Right atrium auricular region (tissue), 2 donors: ENCODE measurements around the gene PDZD11. TPM values are rescaled to one million over a fixed set of nuclear protein-coding genes. Genes with fewer than 3 reads are reported as not detected.
"Not testable (repeated sequence)": the region's sequence is repeated elsewhere in the genome, so short reads cannot be mapped to it uniquely, and the experiment has no call there.

ENCODE experiments used
- DNase-seq: peaks from one replicate; pipeline ENCODE4 v3.0.0-alpha.2; 2019; ENCODE audit warnings: low spot score
- H3K27ac ChIP-seq, 2 donors: fragments of 200-600 bp; sonication (generic); 1 replicate in 1 of 2; 2 replicates in 1 of 2; pipeline ENCODE4 v1.5.1; 2016 to 2019
- H3K27me3 ChIP-seq, 2 donors: fragments of 200-600 bp; sonication (generic); one replicate each; pipeline versions ENCODE4 v1.5.1 to v1.6.0; 2017 to 2019
- H3K36me3 ChIP-seq: fragments of 200-600 bp; sonication (generic); one replicate; pipeline ENCODE4 v1.5.1; 2016
- H3K4me1 ChIP-seq, 2 donors: fragments of 200-600 bp; sonication (generic); one replicate each; pipeline versions ENCODE4 v1.5.1 to v1.6.0; 2017 to 2019
- H3K4me3 ChIP-seq, 2 donors: fragments of 200-600 bp; sonication (generic); 1 replicate in 1 of 2; 2 replicates in 1 of 2; pipeline ENCODE4 v1.5.1; 2017 to 2019; ENCODE audit warnings: mild to moderate bottlenecking in 1 of 2, moderate library complexity in 1 of 2
- H3K9me3 ChIP-seq, 2 donors: fragments of 200-600 bp; sonication (generic); one replicate each; pipeline ENCODE4 v1.5.1; 2019
- total RNA-seq, 2 donors: library from RNA; depleted of rRNA; stranded (reverse); fragments of >200 nt; gene quantifications; one replicate each; pipeline ENCODE4 v1.1.0, GENCODE V29; 2016
- TF ChIP-seq, protein P1 (sequence below), 2 donors: fragments of 200-600 bp; sonication (generic); IDR thresholded peaks; one replicate each; pipeline ENCODE4 v1.5.1; 2019; ENCODE audit warnings: antibody characterized with exemption in 2 of 2

PDZD11 gene
- total RNA-seq, 2 donors from 2014 or later = 30.2 to 44.5 TPM

DNA sequence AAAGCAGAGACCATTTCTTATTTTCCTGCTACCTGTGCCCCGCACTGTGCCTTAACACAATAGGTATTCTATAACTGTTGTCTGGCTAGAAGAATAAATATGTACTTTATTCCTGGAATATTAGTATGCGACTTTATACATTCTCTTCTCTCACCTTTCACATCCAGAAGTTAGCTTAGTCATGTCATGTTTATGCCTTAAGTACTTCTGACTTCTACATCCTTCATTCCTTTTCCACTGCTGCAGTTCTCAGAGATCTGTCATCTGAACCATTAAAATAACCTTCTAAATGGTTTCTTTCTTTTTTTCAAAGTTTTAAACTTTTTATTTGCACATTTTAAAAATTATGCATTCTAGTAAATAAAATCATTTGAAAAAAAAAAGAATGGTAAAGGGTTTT, 34.6 kb upstream of the PDZD11 start:
- Histone ChIP-seq H3K4me3 (no peak overlapping the region), H3K4me1 (no peaks in the 10 kb centered on the region), H3K27ac (no peak overlapping the region), H3K36me3 (no peaks in the 10 kb centered on the region), H3K27me3 (no peaks in the 10 kb centered on the region), H3K9me3 (no peaks in the 10 kb centered on the region)
- DNase-seq = no peak
- TF ChIP-seq, protein P1, sequence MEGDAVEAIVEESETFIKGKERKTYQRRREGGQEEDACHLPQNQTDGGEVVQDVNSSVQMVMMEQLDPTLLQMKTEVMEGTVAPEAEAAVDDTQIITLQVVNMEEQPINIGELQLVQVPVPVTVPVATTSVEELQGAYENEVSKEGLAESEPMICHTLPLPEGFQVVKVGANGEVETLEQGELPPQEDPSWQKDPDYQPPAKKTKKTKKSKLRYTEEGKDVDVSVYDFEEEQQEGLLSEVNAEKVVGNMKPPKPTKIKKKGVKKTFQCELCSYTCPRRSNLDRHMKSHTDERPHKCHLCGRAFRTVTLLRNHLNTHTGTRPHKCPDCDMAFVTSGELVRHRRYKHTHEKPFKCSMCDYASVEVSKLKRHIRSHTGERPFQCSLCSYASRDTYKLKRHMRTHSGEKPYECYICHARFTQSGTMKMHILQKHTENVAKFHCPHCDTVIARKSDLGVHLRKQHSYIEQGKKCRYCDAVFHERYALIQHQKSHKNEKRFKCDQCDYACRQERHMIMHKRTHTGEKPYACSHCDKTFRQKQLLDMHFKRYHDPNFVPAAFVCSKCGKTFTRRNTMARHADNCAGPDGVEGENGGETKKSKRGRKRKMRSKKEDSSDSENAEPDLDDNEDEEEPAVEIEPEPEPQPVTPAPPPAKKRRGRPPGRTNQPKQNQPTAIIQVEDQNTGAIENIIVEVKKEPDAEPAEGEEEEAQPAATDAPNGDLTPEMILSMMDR (IDR thresholded peaks at IDR 0.05) = no peak

DNA sequence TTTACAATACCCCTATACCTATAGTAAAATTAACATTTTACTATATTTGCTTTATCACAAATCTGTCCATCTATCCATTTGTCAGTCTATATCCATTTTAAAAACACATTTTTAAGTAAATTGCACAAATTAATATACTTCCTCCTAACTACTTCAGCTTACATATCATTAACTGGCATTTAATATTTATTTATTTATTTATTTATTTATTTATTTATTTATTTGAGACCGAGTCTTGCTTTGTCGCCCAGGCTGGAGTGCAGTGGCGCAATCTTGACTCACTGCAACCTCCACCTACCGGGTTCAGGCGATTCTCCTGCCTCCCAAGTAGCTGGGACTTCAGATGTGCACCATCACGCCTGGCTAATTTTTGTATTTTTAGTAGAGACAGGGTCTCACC, 33.9 kb upstream of the PDZD11 start:
- not testable (repeated sequence) for H3K9me3 ChIP-seq, H3K27me3 ChIP-seq, H3K4me1 ChIP-seq, H3K36me3 ChIP-seq, H3K27ac ChIP-seq, H3K4me3 ChIP-seq, DNase-seq

DNA sequence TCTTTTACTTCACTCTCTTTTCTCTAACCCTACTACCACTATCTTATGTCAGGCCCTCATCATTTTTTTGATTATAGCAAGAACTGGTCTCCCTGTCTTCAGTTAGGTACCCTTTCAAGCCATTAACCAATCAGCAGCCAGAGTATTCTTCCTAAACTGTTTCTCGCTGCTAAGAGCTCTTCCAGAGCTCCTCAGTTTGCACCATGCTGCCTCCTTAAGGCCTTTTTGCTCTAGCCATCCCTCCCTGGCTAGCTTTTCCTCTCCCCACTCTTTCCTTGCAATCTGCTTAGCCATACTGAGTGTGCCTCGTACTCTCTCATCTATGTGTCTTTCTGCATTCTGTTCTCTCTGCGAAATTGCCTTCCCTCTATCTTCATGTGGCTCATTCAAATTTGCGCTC, 33.1 kb upstream of the PDZD11 start:
- TF ChIP-seq, protein P1 (IDR thresholded peaks at IDR 0.05) = no peak
- H3K9me3 ChIP-seq = no peaks in the 10 kb centered on the region
- no peaks in the 10 kb centered on the region for H3K36me3 ChIP-seq
- no peaks in the 10 kb centered on the region for H3K27me3 ChIP-seq
- H3K4me3 ChIP-seq = no peak overlapping the region
- DNase-seq = no peak
- no peak overlapping the region for H3K27ac ChIP-seq
- no peaks in the 10 kb centered on the region for H3K4me1 ChIP-seq

DNA sequence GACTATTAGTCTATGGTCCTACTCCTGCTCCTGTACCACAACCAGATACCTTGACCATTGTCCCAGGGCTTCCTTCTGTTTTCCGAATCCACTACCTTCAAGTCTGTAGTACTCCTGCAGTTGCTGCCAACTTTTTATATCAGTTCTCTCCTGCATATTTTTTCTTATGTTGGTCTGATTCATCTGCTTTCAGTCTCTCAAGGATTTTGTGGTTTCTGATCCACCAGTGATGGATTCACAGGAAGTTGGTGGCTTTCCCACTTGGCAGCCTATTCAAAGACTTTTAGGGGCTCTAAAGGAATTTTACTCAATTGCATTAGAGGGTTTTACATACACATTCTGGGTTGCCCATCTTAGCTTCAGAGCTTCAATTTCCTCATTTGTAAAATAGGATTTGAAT, 23.8 kb upstream of the PDZD11 start:
- DNase-seq = no peak
- Histone ChIP-seq H3K4me1 (no peaks in the 10 kb centered on the region), H3K27ac (no peak overlapping the region), H3K4me3 (no peak overlapping the region), H3K36me3 (no peaks in the 10 kb centered on the region), H3K27me3 (no peaks in the 10 kb centered on the region), H3K9me3 (peaks cover 0 to 10% of the 10 kb centered on the region in 2 donors)
- TF ChIP-seq, protein P1 (IDR thresholded peaks at IDR 0.05) = no peak

DNA sequence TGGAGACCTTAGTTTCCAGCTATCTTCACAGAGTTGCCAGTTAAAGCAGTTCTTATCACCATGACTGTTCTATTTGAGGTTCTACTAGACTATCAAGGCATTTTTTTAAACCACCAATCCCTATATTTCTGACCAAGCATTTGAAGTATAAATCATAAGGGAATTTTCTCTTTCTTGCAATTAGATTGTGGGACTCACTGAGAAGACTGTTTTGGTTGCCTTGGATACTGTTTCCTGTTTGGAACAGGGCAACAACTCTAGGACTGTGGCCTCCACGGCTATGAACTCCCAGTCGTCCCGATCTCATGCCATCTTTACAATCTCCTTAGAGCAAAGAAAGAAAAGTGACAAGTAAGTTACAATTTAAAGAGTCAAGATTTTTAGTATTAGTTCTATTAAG, 12.0 kb upstream of the PDZD11 start:
- DNase-seq = no peak
- no peaks in the 10 kb centered on the region for H3K9me3 ChIP-seq
- no peaks in the 10 kb centered on the region for H3K36me3 ChIP-seq
- TF ChIP-seq, protein P1 (IDR thresholded peaks at IDR 0.05) = no peak
- H3K4me3 ChIP-seq = no peak overlapping the region
- no peak overlapping the region for H3K27ac ChIP-seq
- H3K4me1 ChIP-seq = no peaks in the 10 kb centered on the region
- H3K27me3 ChIP-seq = no peaks in the 10 kb centered on the region

DNA sequence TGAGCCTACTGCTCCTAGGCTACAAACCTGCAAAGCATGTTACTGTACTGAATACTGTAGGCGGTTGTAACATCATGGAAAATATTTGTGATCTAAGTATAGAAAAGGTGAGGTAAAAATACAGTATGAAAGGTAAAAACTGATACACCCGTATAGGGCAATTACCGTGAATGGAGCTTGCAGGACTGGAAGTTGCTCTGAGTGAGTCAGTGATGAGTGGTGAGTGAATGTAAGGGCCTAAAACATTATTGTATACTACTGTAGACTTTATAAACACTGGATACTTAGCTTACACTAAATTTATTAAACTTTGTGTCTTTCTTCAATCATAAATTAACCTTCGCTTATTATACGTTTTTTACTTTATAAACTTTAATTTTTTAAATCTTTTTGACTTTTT, 3.9 kb upstream of the PDZD11 start:
- no peak for DNase-seq
- TF ChIP-seq, protein P1 (IDR thresholded peaks at IDR 0.05) = no peak
- Histone ChIP-seq H3K4me3 (no peak overlapping the region), H3K36me3 (no peaks in the 10 kb centered on the region), H3K27me3 (no peaks in the 10 kb centered on the region), H3K9me3 (no peaks in the 10 kb centered on the region), H3K4me1 (peaks cover 0 to 11% of the 10 kb centered on the region in 2 donors), H3K27ac (no peak overlapping the region)
